Neutrophil (primary cell): ENCODE measurements around the gene CEP152.

Experiments
- H3K27ac ChIP-seq: fragments of 200-600 bp; sonication (generic); 2 replicates; pipeline ENCODE4 v1.5.1; 2016; ENCODE audit warnings: mild to moderate bottlenecking, moderate library complexity
- H3K27me3 ChIP-seq: fragments of 200-600 bp; sonication (generic); 2 replicates; pipeline ENCODE4 v1.6.0; 2016; ENCODE audit warnings: mild to moderate bottlenecking
- H3K36me3 ChIP-seq: fragments of 200-600 bp; sonication (generic); 2 replicates; pipeline ENCODE4 v1.5.1; 2017
- H3K4me1 ChIP-seq, 2 experiments: fragments of 200-600 bp in 1 of 2; sonication (generic) in 1 of 2; 1 replicate in 1 of 2; 2 replicates in 1 of 2; pipeline versions ENCODE4 v1.5.1 to v1.6.1; 2013 to 2016; ENCODE audit warnings: low read depth in 1 of 2, low read length in 1 of 2, mild to moderate bottlenecking in 1 of 2, moderate library complexity in 1 of 2; ENCODE audit not compliant: control insufficient read depth in 1 of 2, insufficient read depth in 1 of 2
- H3K4me3 ChIP-seq, 2 experiments: fragments of 200-600 bp in 1 of 2; sonication (generic) in 1 of 2; 1 replicate in 1 of 2; 2 replicates in 1 of 2; pipeline ENCODE4 v1.5.1; 2013 to 2016; ENCODE audit warnings: low read depth in 1 of 2, low read length in 1 of 2, mild to moderate bottlenecking in 1 of 2, moderate library complexity in 1 of 2
- H3K9me3 ChIP-seq: fragments of 200-600 bp; sonication (generic); 2 replicates; pipeline ENCODE4 v1.5.1; 2016
- TF ChIP-seq, protein P1 (sequence below): fragments of 200-600 bp; sonication (generic); IDR thresholded peaks from 2 replicates; pipeline ENCODE4 v1.5.1; 2016; ENCODE audit warnings: antibody characterized with exemption

Gene CEP152

DNA sequence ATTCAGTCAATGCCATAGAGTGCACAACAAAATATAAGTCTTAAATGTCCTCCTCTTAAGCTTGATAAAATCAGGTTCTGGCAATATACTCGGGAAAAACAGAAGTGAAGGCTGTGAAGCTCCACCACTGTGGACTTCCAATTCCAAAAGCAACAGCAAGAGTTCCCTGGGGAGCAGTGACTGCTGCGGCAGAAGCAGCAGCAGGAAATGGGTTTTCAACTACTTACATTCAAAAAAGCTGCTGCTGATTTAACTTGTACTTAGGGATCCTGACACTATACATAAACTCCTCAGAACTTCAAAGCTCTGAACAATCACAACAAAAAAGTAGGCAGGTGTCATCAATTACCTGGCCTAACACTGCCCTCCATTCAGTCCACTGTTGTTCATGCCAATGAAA is 4.7 kb downstream of the CEP152 start:
- Histone ChIP-seq H3K9me3 (no peaks in the 10 kb centered on the region), H3K4me1 (peaks cover 12 to 14% of the 10 kb centered on the region in 2 experiments), H3K27ac (no peak overlapping the region), H3K36me3 (peaks cover 5% of the 10 kb centered on the region), H3K4me3 (no peak overlapping the region), H3K27me3 (no peaks in the 10 kb centered on the region)
- TF ChIP-seq, protein P1, sequence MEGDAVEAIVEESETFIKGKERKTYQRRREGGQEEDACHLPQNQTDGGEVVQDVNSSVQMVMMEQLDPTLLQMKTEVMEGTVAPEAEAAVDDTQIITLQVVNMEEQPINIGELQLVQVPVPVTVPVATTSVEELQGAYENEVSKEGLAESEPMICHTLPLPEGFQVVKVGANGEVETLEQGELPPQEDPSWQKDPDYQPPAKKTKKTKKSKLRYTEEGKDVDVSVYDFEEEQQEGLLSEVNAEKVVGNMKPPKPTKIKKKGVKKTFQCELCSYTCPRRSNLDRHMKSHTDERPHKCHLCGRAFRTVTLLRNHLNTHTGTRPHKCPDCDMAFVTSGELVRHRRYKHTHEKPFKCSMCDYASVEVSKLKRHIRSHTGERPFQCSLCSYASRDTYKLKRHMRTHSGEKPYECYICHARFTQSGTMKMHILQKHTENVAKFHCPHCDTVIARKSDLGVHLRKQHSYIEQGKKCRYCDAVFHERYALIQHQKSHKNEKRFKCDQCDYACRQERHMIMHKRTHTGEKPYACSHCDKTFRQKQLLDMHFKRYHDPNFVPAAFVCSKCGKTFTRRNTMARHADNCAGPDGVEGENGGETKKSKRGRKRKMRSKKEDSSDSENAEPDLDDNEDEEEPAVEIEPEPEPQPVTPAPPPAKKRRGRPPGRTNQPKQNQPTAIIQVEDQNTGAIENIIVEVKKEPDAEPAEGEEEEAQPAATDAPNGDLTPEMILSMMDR, result no peak

DNA sequence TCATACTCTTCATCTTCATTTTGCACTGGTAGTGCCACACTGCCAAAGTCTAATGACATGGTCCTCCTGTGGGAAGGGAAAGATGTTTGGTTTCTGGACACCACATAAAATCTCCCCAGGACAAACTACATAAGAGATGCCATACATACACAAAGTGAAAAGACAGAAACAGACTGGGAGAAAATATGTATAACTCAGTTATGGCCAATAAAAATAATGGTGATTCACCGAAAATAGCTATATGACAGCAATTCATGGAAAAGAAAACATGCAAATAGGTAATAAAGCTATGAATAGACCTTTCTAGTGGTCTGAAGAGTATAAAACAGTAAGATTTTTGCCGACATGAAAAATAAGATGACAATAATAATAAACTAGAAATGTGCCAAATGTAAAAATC is 5.3 kb downstream of the CEP152 start:
- Histone ChIP-seq H3K9me3 (no peaks in the 10 kb centered on the region), H3K27ac (no peak overlapping the region), H3K4me3 (no peak overlapping the region), H3K27me3 (no peaks in the 10 kb centered on the region), H3K36me3 (peaks cover 5% of the 10 kb centered on the region), H3K4me1 (peaks cover 8 to 17% of the 10 kb centered on the region in 2 experiments)
- TF ChIP-seq, protein P1, result no peak

DNA sequence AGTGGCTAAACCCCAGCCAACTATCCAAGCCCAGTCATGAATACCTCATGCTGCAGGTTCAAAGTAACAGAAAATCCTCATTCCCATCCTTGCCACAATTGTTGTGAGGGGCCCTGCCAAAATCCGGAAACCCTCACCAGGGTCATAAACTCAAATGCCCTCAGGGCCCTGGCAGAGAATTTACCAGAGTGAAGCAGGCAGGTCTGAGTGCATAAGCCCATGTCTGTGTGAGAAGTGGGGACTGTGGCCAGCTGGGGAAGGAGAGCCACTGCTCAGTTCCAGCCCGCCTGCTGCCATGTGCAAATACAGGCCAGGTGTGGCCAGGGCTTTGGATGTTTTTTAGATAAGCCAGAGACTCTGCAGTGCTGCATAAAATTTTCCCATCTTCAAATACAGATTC is 7.0 kb downstream of the CEP152 start:
- Histone ChIP-seq H3K27ac (no peak overlapping the region), H3K36me3 (peaks cover 5% of the 10 kb centered on the region), H3K27me3 (no peaks in the 10 kb centered on the region), H3K9me3 (no peaks in the 10 kb centered on the region), H3K4me1 (peaks cover 0 to 8% of the 10 kb centered on the region in 2 experiments), H3K4me3 (no peak overlapping the region)
- TF ChIP-seq, protein P1, result no peak

DNA sequence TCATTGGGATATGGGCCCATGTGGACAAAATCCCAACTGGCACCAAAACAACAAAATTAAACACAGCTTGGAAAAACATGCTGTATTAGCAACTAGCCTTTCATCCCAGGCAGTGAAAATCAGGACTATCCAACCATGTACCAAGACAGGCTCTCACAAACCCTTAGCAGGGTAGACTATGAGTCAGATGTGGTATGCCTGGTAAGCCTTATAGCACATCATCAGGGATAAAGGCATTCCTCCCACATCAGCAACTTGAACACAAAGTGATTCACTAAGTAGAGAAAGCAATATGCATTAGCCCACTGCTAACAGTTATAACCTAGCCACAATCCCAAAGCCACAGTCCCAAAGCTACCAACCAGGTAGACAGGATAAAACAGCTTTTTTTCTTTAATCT is 8.0 kb downstream of the CEP152 start:
- H3K4me3 ChIP-seq, result no peak overlapping the region
- H3K27me3 ChIP-seq, result no peaks in the 10 kb centered on the region
- no peak overlapping the region for H3K27ac ChIP-seq
- H3K4me1 ChIP-seq, result peaks cover 0 to 8% of the 10 kb centered on the region in 2 experiments
- peaks cover 5% of the 10 kb centered on the region for H3K36me3 ChIP-seq
- TF ChIP-seq, protein P1, result no peak
- no peaks in the 10 kb centered on the region for H3K9me3 ChIP-seq

DNA sequence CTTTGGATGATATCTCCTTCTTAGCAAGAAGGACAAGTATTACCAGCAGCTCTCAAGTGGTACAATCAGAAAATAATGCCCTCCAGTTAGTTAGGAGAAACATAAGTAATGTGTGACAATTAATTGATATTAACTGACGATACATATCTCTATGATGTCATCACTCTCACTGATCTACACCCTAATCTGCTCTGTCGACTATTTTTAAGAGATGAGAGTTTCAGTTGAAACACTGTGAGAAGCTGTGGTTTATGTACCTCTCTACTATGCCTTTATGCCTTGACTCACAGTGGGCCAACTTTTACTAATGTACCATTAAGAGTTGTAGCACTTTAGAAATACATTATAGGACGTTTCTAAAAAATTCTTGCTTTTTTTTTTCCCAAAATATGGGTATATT is 8.6 kb downstream of the CEP152 start:
- TF ChIP-seq, protein P1, result no peak
- Histone ChIP-seq H3K36me3 (peaks cover 5% of the 10 kb centered on the region), H3K4me1 (peaks cover 0 to 8% of the 10 kb centered on the region in 2 experiments)

More for the DNA sequence above, 8.6 kb downstream of the CEP152 start:
- Histone ChIP-seq H3K4me3 (no peak overlapping the region), H3K27ac (no peak overlapping the region), H3K27me3 (no peaks in the 10 kb centered on the region), H3K9me3 (no peaks in the 10 kb centered on the region)
